ENCODE data around the gene STUM.

- TF ChIP-seq SUZ12 (IDR thresholded peaks at IDR 0.05; ENCODE audit: extremely low read depth, insufficient read depth, insufficient read length) (no peak), ZNF274 (IDR thresholded peaks at IDR 0.05; ENCODE audit: low read depth, low read length) (no peak)
Observed at GRCh38 chr1:226518375-226518774, 30.2 kb upstream of the STUM start.

Data from NT2/D1 (cell line).